NCI-H748 (cell line): ENCODE data around the gene SLC38A8.
A peak's percentile ranks its signal among the peaks of the same experiment; 100 is the strongest.

Experiments
- DNase-seq: peaks from one replicate; lab custom pipeline; 2025; ENCODE audit not compliant: unreplicated experiment; lab: John Stamatoyannopoulos, UW

SLC38A8 gene

GRCh38 chr16:84000989-84001642 is 41.5 kb downstream of the SLC38A8 start:
- no peak for DNase-seq

- DNase-seq, result no peak
Measured at GRCh38 chr16:83998091-83998490, 44.5 kb downstream of the SLC38A8 start.

- DNase-seq, result no peak
Measured at GRCh38 chr16:83996481-83997252, 45.9 kb downstream of the SLC38A8 start.

GRCh38 chr16:83995754-83996153 is 46.8 kb downstream of the SLC38A8 start:
- DNase-seq, result peak; percentile 98

- no peak for DNase-seq
Measured at GRCh38 chr16:83994703-83995102, 47.9 kb downstream of the SLC38A8 start.

GRCh38 chr16:83994087-83994486 is 48.5 kb downstream of the SLC38A8 start:
- DNase-seq, result no peak

GRCh38 chr16:83992624-83993023 is 50.0 kb downstream of the SLC38A8 start:
- no peak for DNase-seq

GRCh38 chr16:83990492-83990891 is 52.1 kb downstream of the SLC38A8 start:
- DNase-seq, result no peak

GRCh38 chr16:83989300-83989699 is 53.3 kb downstream of the SLC38A8 start:
- peak; percentile 40 for DNase-seq

GRCh38 chr16:83983491-83983890 is 59.1 kb downstream of the SLC38A8 start:
- DNase-seq, result no peak

GRCh38 chr16:83981799-83982198 is 60.8 kb downstream of the SLC38A8 start:
- no peak for DNase-seq

GRCh38 chr16:83980794-83981193 is 61.8 kb downstream of the SLC38A8 start:
- no peak for DNase-seq

- no peak for DNase-seq
Measured at GRCh38 chr16:83979441-83979840, 63.2 kb downstream of the SLC38A8 start.

GRCh38 chr16:83978401-83978904 is 64.1 kb downstream of the SLC38A8 start:
- DNase-seq, result no peak

GRCh38 chr16:83977056-83977815 is 65.4 kb downstream of the SLC38A8 start:
- no peak for DNase-seq

GRCh38 chr16:83975590-83976260 is 66.9 kb downstream of the SLC38A8 start:
- DNase-seq, result no peak

GRCh38 chr16:83974475-83974874 is 68.1 kb downstream of the SLC38A8 start:
- DNase-seq, result no peak

GRCh38 chr16:83973581-83974385 is 68.8 kb downstream of the SLC38A8 start:
- no peak for DNase-seq

GRCh38 chr16:83973077-83973476 is 69.5 kb downstream of the SLC38A8 start:
- no peak for DNase-seq
